Embryonic facial prominence (tissue), 1 donor: ENCODE results near the gene MESD.

Source experiments
- DNase-seq: peaks from one replicate; pipeline ENCODE4 v3.0.0-alpha.2; 2016; ENCODE audit errors: extremely low spot score

Gene MESD

GRCh38 chr15:80904998-80905397 lies 84.6 kb downstream of the MESD start:
- DNase-seq = no peak

GRCh38 chr15:80902298-80902801 lies 87.3 kb downstream of the MESD start:
- no peak for DNase-seq

GRCh38 chr15:80898040-80898439 lies 91.6 kb downstream of the MESD start:
- DNase-seq = no peak
